Fibroblast of pulmonary artery (primary cell): ENCODE results near the gene MEGF9.

Experiments used
- DNase-seq: peaks from one replicate; pipeline ENCODE4 v3.0.0-alpha.2; 2010; ENCODE audit warnings: low read depth
- H3K4me3 ChIP-seq: replicated peaks from 2 replicates; pipeline ENCODE4 v1.5.1; 2011; ENCODE audit warnings: low read depth, mild to moderate bottlenecking, control low read depth, low read length, moderate library complexity
- CTCF ChIP-seq: IDR thresholded peaks from 2 replicates; pipeline ENCODE4 v1.5.1; 2011; ENCODE audit warnings: mild to moderate bottlenecking, control low read depth, low read length, inconsistent platforms; ENCODE audit errors: missing control alignments

The MEGF9 gene

DNA sequence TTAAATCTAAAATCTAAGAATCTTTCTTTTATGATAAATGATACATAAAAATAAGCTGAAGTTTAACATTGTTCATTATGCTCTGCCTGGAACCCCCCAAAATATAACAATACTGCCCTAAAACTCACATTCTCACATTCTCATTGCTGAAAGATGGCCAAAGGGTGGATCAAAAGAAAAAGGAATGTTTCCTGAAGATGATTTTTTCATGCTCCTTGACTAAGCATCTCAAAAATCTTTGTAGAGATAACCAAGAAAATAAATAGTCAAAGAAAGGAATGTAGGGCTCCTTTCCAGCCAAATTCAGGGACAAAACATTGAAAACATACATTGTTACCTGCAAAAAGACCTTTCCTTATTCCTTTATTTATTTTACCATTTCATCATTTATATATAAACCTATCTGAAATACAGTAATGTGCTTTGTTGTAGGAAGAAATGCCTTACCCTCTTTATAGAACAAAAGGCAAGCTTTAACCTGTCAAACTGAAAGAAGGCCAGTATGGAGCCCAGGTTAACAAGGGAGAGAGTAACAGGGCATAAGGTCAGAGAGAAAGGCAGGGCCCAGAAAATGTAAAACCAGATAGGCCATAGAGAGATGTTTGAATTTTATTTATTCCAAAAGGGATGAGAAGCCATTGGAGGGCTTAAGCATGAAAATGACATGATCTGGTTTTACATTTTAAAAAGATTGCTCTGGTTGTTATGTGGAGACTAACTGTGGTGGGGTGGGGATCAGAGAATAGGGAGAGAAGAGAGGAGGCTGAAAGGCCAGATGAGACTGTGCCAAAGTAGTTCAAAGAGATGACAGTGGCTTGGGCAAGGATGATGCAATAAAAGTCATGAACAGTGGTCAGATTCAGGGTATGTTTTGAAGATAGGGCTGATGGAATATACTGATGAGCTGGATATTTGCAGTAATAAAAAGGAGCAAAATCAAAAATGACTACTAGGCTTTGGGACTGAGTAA is 97.0 kb downstream of the MEGF9 start:
- TF ChIP-seq CTCF = no peak

GRCh38 chr9:120612218-120612617 is 102.1 kb downstream of the MEGF9 start:
- H3K4me3 ChIP-seq = no peak overlapping the region
- peak; percentile 25 for DNase-seq
- TF ChIP-seq CTCF = peak; percentile 32

More for the DNA sequence above, 97.0 kb downstream of the MEGF9 start:
- no peak overlapping the region for H3K4me3 ChIP-seq
- peak; percentile 7 for DNase-seq

- no peak for TF ChIP-seq CTCF
- DNase-seq = no peak
- no peak overlapping the region for H3K4me3 ChIP-seq
Measured at GRCh38 chr9:120611690-120612068, 102.6 kb downstream of the MEGF9 start.

DNA sequence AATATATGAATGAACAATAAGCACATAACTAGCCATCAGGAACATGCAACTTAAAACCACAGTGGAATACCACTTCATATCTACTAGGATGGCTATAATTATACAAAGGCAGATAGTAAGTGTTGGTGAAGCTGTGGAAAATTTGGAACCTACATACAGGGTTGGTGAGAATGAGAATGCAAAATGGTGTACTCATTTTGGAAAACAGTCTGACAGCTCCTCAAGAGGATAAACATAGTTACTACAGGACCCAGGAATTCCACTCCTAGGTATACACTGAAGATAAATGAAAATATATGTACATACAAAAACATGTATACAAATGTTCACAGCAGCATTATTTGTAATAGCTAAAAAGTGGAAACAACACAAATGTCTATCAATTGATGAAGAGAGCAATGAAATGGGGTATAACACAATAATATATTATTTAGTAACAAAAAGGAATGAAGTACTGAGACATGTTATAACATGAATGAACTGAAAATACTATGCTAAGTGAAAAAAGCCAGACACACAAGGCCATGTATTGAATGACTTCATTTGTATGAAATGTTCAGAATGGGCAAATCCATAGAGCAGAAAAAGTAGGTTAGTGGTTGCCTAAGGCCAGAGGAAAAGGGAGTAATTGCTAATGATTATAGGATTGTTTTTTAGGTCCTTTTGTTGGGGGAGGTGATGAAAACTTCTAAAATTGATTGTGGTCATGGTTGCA is 103.1 kb downstream of the MEGF9 start:
- peak; percentile 13 for DNase-seq
- H3K4me3 ChIP-seq = no peak overlapping the region
- TF ChIP-seq CTCF = peak; percentile 36

- H3K4me3 ChIP-seq = no peak overlapping the region
- TF ChIP-seq CTCF = no peak
- no peak for DNase-seq
Measured at GRCh38 chr9:120609636-120610035, 104.6 kb downstream of the MEGF9 start.

DNA sequence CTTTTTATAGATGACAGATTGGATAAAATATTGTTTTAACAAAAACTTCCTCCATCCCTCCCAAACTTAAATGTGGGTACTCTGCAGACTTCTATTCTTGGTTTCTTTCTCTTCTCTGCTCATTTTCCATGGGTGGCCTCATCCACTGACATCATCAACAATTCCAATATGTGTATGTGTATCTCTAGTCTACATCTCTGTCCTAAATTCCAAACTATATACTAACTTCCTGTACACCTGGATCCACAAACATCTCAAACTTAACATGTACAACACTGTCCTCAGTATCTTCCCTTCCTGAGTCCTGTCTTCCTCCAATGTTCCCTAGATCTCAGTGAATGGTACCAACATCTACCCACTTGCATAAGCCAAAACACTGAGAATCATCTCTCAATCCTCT is 105.8 kb downstream of the MEGF9 start:
- no peak for DNase-seq
- H3K4me3 ChIP-seq = no peak overlapping the region

More for the DNA sequence above, 105.8 kb downstream of the MEGF9 start:
- TF ChIP-seq CTCF = no peak
